AG10803 (cell line): ENCODE measurements around the gene PDE3A.
A peak's percentile ranks its signal among the peaks of the same experiment; 100 is the strongest.
"Not testable (repeated sequence)": the region's sequence is repeated elsewhere in the genome, so short reads cannot be mapped to it uniquely, and the experiment has no call there.

ENCODE experiments used
- DNase-seq: peaks from one replicate; pipeline ENCODE4 v3.0.0; 2010; ENCODE audit warnings: low read depth
- H3K4me3 ChIP-seq: 2 replicates; pipeline ENCODE4 v1.5.1; 2011; ENCODE audit warnings: mild to moderate bottlenecking, low read length, control low read depth
- CTCF ChIP-seq: conservative IDR thresholded peaks from 2 replicates; pipeline ENCODE4 v1.5.1; 2011; ENCODE audit warnings: mild to moderate bottlenecking, low read length, control low read depth, inconsistent platforms

The PDE3A gene

GRCh38 chr12:20549108-20549719 is 180.9 kb downstream of the PDE3A start:
- peak; percentile 33 for DNase-seq
- no peak overlapping the region for H3K4me3 ChIP-seq
- peak; percentile 82 for TF ChIP-seq CTCF

DNA sequence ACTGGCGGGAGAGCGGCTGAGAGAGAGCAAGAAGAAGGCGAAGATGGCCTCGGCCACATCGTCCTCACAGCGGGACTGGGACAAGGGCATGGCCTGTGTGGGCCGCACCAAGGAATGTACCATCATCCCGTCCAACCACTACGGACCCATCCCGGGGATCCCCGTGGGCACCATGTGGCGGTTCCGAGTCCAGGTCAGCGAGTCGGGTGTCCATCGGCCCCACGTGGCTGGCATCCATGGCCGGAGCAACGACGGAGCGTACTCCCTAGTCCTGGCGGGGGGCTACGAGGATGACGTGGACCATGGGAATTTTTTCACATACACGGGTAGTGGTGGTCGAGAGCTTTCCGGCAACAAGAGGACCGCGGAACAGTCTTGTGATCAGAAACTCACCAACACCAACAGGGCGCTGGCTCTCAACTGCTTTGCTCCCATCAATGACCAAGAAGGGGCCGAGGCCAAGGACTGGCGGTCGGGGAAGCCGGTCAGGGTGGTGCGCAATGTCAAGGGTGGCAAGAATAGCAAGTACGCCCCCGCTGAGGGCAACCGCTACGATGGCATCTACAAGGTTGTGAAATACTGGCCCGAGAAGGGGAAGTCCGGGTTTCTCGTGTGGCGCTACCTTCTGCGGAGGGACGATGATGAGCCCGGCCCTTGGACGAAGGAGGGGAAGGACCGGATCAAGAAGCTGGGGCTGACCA is 183.6 kb downstream of the PDE3A start:
- DNase-seq, H3K4me3 ChIP-seq: not testable (repeated sequence)

GRCh38 chr12:20552586-20552985 is 184.2 kb downstream of the PDE3A start:
- DNase-seq, result not testable (repeated sequence)

GRCh38 chr12:20555015-20555414 is 186.7 kb downstream of the PDE3A start:
- no peak for DNase-seq
- TF ChIP-seq CTCF, result no peak
- H3K4me3 ChIP-seq, result no peak overlapping the region

More at GRCh38 chr12:20552586-20552985, 184.2 kb downstream of the PDE3A start:
- H3K4me3 ChIP-seq, result not testable (repeated sequence)

DNA sequence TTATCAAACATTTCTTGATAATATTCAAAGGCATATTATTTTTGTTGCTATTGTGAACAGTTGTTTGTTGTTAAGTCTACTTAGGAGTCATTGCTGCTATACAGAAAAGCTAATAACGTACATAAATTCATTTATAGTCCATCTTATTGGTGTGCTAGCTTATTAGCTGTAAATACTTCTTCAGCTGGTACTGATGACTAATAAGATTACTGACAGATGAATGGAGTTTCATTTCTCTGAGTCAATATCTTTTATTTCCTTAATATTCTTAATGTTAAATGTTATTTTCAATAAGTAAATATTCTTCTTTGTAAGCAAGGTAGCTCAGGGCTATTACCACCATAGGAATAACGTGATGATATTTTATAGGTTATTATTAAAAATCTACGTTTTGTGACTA is 187.4 kb downstream of the PDE3A start:
- no peak for TF ChIP-seq CTCF
- no peak overlapping the region for H3K4me3 ChIP-seq

DNA sequence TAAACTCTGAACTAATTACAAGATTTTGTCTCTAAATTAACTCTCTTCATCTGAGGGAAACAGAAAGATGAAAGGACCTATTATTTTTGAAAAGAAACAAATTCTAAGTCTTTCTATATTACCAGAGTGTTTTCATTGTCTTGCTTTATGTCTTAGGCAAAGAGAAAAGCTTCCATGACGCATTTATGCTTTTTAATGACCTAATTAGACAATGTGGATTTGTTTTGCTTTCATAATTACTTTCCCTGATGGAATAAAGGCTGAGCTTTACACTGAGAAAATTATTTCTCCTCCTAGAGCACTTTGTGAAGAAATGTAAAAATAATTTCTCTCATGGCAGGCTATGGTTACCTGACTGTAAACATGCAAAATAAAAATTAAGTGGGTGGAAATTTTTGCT is 188.8 kb downstream of the PDE3A start:
- TF ChIP-seq CTCF, result no peak
- no peak for DNase-seq
- no peak overlapping the region for H3K4me3 ChIP-seq

More for the DNA sequence above, 187.4 kb downstream of the PDE3A start:
- no peak for DNase-seq

GRCh38 chr12:20560935-20561334 is 192.6 kb downstream of the PDE3A start:
- H3K4me3 ChIP-seq, result no peak overlapping the region
- TF ChIP-seq CTCF, result no peak
- DNase-seq, result no peak

- no peak for DNase-seq
- no peak for TF ChIP-seq CTCF
- H3K4me3 ChIP-seq, result no peak overlapping the region
Measured at GRCh38 chr12:20561871-20562270, 193.5 kb downstream of the PDE3A start.
